NCI-H2227 (cell line): ENCODE data around the gene ROS1.
"Not testable (repeated sequence)": the region's sequence is repeated elsewhere in the genome, so short reads cannot be mapped to it uniquely, and the experiment has no call there.

Source experiments
- DNase-seq: peaks from one replicate; lab custom pipeline; 2025; ENCODE audit not compliant: unreplicated experiment; lab: John Stamatoyannopoulos, UW

ROS1 gene

GRCh38 chr6:117384659-117385058 lies 41.1 kb downstream of the ROS1 start:
- no peak for DNase-seq

DNA sequence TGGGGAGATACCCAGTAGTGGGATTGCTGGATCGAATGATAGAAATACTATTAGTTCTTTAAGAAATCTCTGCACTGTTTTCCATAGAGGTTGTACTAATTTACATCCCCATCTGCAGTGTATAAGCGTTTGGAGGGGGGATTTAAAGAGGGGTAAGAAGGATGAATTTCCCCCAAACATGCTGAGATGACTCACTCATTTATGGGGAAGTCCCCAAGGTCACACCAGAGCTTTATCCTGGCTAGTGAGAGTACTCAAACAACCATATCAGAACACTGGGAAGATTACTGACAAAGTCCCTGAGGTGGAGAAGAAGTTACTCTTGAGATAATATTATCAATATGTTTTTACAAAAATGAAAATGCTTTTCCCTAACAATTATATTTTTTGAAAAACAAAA lies 44.0 kb downstream of the ROS1 start:
- no peak for DNase-seq

DNA sequence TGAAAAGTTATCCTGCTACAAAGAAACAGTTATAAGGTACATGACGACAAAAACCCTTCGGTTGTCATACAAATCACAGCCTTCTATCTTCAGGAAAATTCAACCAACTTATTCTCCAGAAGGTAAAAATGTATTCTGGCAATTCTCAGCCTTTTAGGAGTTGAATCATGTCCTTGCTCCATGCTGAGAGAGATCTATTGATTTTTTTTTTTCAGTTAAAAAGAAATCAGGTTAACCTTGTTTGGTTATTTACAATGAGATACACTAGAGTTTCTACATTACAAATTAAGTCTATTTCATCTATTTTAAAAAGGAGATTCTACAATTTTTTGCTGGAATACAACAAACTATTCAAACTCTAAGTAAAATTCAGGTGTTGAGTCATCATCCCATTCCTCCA lies 45.4 kb downstream of the ROS1 start:
- no peak for DNase-seq

- no peak for DNase-seq
Observed at GRCh38 chr6:117375446-117375845, 50.3 kb downstream of the ROS1 start.

- DNase-seq: no peak
Observed at GRCh38 chr6:117373211-117373813, 52.4 kb downstream of the ROS1 start.

DNA sequence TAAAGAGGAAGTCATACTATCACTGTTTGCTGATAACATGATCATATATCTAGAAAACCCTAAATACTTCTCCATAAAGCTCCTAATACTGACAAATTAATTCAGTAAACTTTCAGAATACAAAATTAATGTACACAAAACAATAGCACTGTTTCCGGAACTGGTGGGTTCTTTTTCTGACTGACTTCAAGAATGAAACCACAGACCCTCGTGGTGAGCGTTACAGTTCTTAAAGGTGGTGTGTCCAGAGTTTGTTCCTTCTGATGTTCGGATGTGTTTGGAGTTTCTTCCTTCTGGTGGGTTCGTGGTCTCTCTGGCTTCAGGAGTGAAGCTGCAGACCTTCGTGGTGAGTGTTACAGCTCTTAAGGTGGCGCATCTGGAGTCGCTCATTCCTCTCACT lies 53.5 kb downstream of the ROS1 start:
- DNase-seq: not testable (repeated sequence)

GRCh38 chr6:117371492-117371891 lies 54.2 kb downstream of the ROS1 start:
- DNase-seq: no peak

- no peak for DNase-seq
Observed at GRCh38 chr6:117359581-117359980, 66.2 kb downstream of the ROS1 start.

GRCh38 chr6:117354671-117355070 lies 71.1 kb downstream of the ROS1 start:
- DNase-seq: no peak

DNA sequence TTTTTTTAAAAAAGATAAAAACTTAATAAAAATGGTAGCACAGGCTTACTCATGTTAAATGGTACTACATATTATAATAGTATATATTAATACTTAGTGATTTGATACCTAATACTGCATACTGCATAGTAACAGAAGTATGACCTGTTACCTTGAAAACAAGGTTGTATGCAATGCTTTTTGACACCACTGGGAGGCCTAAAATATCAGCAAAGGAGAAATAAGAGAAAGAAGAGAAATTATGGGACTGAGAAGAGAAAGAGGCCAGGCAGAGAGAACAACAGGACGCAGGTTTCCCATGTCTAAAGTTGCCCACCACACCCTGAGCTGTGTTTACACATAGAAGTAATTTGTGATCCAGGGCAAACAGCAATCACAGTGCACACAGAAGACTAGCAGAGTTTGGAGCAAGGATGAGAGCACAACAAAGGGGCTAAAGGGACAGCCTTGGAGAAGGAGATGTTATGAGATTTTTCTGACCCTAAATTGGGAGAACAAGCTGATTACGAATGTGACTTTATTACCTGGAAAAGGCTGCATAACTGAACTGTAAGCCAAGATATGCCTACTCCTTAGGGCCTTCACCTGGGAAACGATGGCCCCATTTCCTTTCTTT lies 73.2 kb downstream of the ROS1 start:
- no peak for DNase-seq

- no peak for DNase-seq
Observed at GRCh38 chr6:117351521-117351920, 74.2 kb downstream of the ROS1 start.

- DNase-seq: peak; percentile 37
Observed at GRCh38 chr6:117346142-117346930, 79.4 kb downstream of the ROS1 start.

GRCh38 chr6:117345292-117345610 lies 80.5 kb downstream of the ROS1 start:
- no peak for DNase-seq

DNA sequence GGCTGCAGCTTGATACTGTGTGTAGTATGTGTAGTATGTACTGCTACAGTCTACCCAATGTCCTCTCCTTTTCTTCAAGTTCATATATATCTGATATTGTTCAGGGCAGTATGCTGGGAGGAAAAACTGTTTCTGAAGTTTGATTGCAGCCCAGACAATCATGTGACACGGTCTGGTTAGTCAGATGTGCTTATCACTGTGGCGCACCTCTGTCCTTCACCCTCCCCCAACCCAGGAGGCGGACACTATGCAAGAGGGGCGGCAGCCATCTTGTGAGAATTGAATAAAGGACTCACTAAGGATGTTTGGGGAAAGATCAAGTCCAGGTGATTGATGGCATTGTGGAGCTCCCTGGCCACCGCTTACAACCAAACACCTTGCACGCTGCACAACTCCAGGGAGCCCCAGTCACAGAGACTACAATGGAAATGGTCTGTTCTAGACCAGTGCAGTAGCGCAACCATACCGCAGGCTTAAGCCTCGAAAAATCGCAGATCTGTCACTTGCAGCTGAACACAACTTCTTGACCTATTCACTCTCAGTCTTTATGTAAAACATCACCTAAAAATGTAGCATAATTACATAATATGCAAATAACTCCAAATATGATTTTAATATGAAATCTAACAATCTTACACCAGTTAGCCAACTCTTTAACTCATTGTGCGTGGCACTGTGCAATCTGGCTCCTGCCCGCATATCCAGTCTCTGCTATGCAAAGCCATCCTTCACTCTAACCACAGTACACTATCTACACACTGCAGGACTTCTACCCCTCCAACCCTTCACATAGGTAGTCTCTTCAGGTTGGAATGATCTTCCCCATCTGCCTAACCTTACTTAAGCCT lies 81.1 kb downstream of the ROS1 start:
- peak; percentile 24 for DNase-seq

GRCh38 chr6:117338567-117338966 lies 87.2 kb downstream of the ROS1 start:
- no peak for DNase-seq

GRCh38 chr6:117329926-117330325 lies 95.8 kb downstream of the ROS1 start:
- no peak for DNase-seq

DNA sequence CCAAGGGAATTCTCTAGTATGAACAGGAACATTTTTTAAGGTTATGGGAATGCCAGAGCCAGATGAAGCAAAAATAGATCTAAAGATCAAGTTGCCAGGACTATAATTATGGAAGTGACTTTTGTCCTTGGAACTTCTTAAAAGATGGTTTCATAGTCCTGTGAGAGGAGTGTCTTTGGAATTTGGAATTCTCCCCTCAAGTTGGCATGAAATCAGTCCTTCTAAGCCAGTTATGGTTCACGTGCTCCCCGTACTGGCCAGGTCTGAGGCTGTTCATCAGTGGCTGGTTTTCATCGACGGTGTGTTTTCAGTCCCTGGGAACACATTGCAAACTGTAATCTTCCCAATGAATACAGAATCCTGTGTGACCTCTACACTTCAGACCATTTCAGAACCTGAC lies 97.2 kb downstream of the ROS1 start:
- no peak for DNase-seq

GRCh38 chr6:117328005-117328389 lies 97.7 kb downstream of the ROS1 start:
- no peak for DNase-seq

GRCh38 chr6:117327149-117328004 lies 98.4 kb downstream of the ROS1 start:
- no peak for DNase-seq

GRCh38 chr6:117326396-117326795 lies 99.3 kb downstream of the ROS1 start:
- DNase-seq: no peak

DNA sequence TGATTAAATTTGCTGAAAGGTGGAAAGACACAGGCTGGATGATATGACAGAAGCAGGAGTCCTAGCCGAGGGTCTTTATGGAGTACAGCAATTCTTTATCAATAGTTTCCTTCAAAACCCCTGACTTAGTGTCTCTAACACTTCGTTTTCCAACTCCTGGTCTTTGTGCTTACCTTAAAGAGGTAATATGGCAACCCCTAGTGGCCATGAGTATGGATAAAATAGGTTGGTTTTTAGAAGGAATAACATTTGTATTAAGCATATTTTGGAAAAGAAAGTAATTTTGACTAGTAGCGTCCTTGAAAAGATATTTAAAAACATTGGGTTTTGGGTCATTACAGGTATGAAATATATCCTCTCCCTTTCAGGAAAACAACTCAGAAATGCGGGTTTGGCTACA lies 108.5 kb downstream of the ROS1 start:
- DNase-seq: peak; percentile 0
